Parathyroid adenoma (tissue), 2 donors: ENCODE measurements around the gene BCAP29.
"Not testable (repeated sequence)": the region's sequence is repeated elsewhere in the genome, so short reads cannot be mapped to it uniquely, and the experiment has no call there.

ENCODE experiments used
- H2AFZ ChIP-seq: fragments of 300-600 bp; sonication (generic); one replicate; pipeline ENCODE4 v1.7.0; 2017; ENCODE audit warnings: antibody characterized with exemption, mild to moderate bottlenecking
- H3K27ac ChIP-seq: fragments of 300-600 bp; sonication (generic); one replicate; pipeline ENCODE4 v1.7.0; 2017
- H3K27me3 ChIP-seq: fragments of 300-600 bp; sonication (generic); one replicate; pipeline ENCODE4 v1.7.0; 2017; ENCODE audit warnings: low read length; ENCODE audit not compliant: control insufficient read depth, insufficient read depth
- H3K36me3 ChIP-seq: fragments of 300-600 bp; sonication (generic); one replicate; pipeline ENCODE4 v1.7.0; 2017; ENCODE audit warnings: low read length; ENCODE audit not compliant: control insufficient read depth, insufficient read depth
- H3K4me1 ChIP-seq: fragments of 300-600 bp; sonication (generic); one replicate; pipeline ENCODE4 v1.7.0; 2017; ENCODE audit warnings: control low read depth
- H3K4me2 ChIP-seq: fragments of 300-600 bp; sonication (generic); one replicate; pipeline ENCODE4 v1.7.0; 2017; ENCODE audit warnings: low read length
- H3K4me3 ChIP-seq: fragments of 300-600 bp; sonication (generic); one replicate; pipeline ENCODE4 v1.7.0; 2017; ENCODE audit warnings: low read depth, low read length
- H3K79me2 ChIP-seq: fragments of 300-600 bp; sonication (generic); one replicate; pipeline ENCODE4 v1.7.0; 2017; ENCODE audit warnings: control low read depth
- H3K9ac ChIP-seq: fragments of 300-600 bp; sonication (generic); one replicate; pipeline ENCODE4 v1.7.0; 2017; ENCODE audit warnings: mild to moderate bottlenecking
- H3K9me3 ChIP-seq: fragments of 300-600 bp; sonication (generic); one replicate; pipeline ENCODE4 v1.7.0; 2017; ENCODE audit warnings: low read length; ENCODE audit not compliant: control insufficient read depth
- CTCF ChIP-seq: fragments of 300-600 bp; sonication (generic); IDR thresholded peaks from one replicate; pipeline ENCODE4 v1.7.0; 2017; ENCODE audit warnings: antibody characterized with exemption, mild to moderate bottlenecking
- donor health status: primary hyperparathyroidism.

Gene BCAP29

GRCh38 chr7:107579885-107580715, at the start of gene BCAP29:
BCAP29 (plus strand) TSS chr7:107580246; CDS start chr7:107580773, 527 bp downstream.
- H3K36me3 ChIP-seq, result no peaks in the 10 kb centered on the region
- no peak within 1 kb of the TSS for H3K9ac ChIP-seq
- H3K9me3 ChIP-seq, result no peaks in the 10 kb centered on the region
- H3K79me2 ChIP-seq, result no peaks in the 10 kb centered on the region
- peak within 1 kb of the TSS; percentile 95 for H2AFZ ChIP-seq
- H3K27ac ChIP-seq, result peak within 1 kb of the TSS; percentile 58
- no peaks in the 10 kb centered on the region for H3K27me3 ChIP-seq
- peak within 1 kb of the TSS; percentile 64 for H3K4me2 ChIP-seq
- H3K4me1 ChIP-seq, result no peaks in the 10 kb centered on the region
- H3K4me3 ChIP-seq, result peak within 1 kb of the TSS; percentile 88
- TF ChIP-seq CTCF, result peak; percentile 29

DNA sequence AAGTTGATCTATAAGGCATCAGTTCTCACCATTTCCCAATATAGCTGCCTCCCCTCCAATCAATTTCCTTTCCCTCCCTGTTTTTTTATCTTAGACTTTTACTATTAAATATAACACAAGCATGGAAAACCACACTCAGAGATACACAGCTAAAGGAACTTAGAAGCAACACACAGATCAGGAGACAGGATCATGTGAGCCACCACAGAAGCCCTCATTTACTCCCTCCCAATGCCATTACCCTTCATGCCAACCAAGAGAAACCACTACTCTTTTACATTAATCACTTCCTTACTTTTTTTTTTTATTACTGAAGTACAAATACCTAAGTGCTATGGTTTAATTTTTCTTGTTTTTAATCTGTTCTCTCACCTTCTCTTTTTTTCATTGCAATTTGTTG, 49.3 kb upstream of the BCAP29 start:
- Histone ChIP-seq H3K9ac (no peak overlapping the region), H3K27me3 (no peaks in the 10 kb centered on the region), H3K36me3 (no peaks in the 10 kb centered on the region), H3K4me3 (no peak overlapping the region), H2AFZ (no peak overlapping the region), H3K79me2 (no peaks in the 10 kb centered on the region), H3K27ac (no peak overlapping the region), H3K9me3 (no peaks in the 10 kb centered on the region), H3K4me2 (no peak overlapping the region), H3K4me1 (no peaks in the 10 kb centered on the region)
- no peak for TF ChIP-seq CTCF

- no peak for TF ChIP-seq CTCF
- Histone ChIP-seq H3K4me2 (no peak overlapping the region), H3K4me1 (no peaks in the 10 kb centered on the region), H3K27me3 (no peaks in the 10 kb centered on the region), H3K9ac (no peak overlapping the region), H3K27ac (no peak overlapping the region), H3K9me3 (no peaks in the 10 kb centered on the region), H3K4me3 (no peak overlapping the region), H3K36me3 (no peaks in the 10 kb centered on the region), H3K79me2 (peaks cover 6% of the 10 kb centered on the region), H2AFZ (no peak overlapping the region)
Measured at GRCh38 chr7:107534139-107534538, 45.9 kb upstream of the BCAP29 start.

DNA sequence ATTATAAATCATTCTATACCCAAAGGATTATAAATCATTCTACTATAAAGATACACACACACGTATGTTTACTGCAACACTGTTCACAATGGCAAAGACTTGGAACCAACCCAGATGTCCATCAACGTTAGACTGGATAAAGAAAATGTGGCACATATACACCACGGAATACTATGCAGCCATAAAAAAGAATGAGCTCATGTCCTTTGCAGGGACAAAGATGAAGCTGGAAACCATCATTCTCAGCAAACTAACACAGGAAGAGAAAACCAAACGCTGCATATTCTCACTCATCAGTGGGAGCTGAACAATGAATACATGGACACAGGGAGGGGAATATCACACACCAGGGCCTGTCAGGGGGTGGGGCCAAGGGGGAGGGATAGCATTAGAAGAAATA, 42.8 kb upstream of the BCAP29 start:
- not testable (repeated sequence) for H3K9ac ChIP-seq, H3K4me2 ChIP-seq, H3K79me2 ChIP-seq, H3K4me1 ChIP-seq, H3K36me3 ChIP-seq, H3K4me3 ChIP-seq, H3K9me3 ChIP-seq, H2AFZ ChIP-seq, H3K27me3 ChIP-seq, H3K27ac ChIP-seq

GRCh38 chr7:107538001-107538400, 42.0 kb upstream of the BCAP29 start:
- no peak overlapping the region for H3K9ac ChIP-seq
- H3K4me2 ChIP-seq, result no peak overlapping the region
- no peaks in the 10 kb centered on the region for H3K4me1 ChIP-seq
- H3K27ac ChIP-seq, result no peak overlapping the region
- H3K36me3 ChIP-seq, result no peaks in the 10 kb centered on the region
- H2AFZ ChIP-seq, result no peak overlapping the region
- H3K9me3 ChIP-seq, result no peaks in the 10 kb centered on the region
- H3K27me3 ChIP-seq, result no peaks in the 10 kb centered on the region
- H3K4me3 ChIP-seq, result no peak overlapping the region
- TF ChIP-seq CTCF, result no peak
- H3K79me2 ChIP-seq, result peaks cover 6% of the 10 kb centered on the region
